NCI-H510A treated with DMSO at 0.1 percent for 48 hours (cell line): Measurements from ENCODE around the gene GRIN2A.
"Not testable (repeated sequence)": the region's sequence is repeated elsewhere in the genome, so short reads cannot be mapped to it uniquely, and the experiment has no call there.

Source experiments
- DNase-seq: peaks from one replicate; lab custom pipeline; 2025; lab: John Stamatoyannopoulos, UW

The GRIN2A gene

DNA sequence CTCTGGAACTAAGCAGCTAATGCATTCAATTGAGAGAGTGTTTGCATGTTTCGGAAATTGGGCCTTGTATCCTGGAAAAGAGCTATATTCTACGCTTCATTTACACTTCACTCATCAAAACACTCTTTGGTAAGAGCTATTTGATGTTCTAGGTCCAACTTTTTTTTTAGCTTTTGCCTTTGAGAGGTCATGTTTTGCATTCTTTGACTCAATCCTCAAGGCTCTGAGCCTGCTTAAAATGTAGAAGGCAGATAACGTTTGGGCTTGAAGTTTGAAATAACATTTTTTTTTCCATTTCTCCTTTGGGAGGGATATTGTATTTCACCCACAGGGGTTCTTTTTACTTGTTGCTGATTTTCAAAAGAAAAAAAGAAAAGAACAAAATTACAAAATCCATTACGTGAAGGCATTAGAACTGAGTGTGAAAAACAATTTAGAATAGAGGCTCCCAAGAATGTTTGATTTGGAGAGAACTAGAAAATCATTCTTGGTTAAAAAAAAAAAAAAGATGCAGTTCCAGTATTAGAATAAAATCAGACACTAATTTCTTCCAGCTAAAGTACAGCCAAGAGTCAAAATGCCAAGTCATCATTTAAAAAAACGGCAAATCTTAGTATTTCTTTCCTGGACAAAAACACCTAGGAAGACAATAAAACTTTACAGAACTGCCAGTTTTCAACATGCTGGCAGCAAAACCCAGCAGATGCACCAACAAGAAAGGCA is 268.5 kb downstream of the GRIN2A start:
- DNase-seq, result no peak

DNA sequence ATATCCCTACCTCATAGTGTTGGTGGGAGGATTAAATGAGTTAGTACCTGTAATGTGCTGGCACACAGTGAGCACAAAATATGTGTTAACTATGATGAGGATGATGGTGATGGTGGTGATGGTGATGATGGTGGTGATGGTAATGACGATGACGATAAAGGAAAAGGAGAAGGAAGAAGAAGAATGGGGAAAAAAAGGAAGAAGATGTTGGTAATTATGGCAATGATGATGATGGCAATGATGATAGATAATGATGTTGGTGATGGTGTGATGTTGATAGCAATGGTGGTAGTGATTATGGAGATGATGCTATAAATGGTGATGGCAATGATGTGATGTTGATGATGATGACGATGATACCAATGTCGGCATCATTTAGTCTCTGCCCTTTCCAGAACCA is 270.2 kb downstream of the GRIN2A start:
- no peak for DNase-seq

DNA sequence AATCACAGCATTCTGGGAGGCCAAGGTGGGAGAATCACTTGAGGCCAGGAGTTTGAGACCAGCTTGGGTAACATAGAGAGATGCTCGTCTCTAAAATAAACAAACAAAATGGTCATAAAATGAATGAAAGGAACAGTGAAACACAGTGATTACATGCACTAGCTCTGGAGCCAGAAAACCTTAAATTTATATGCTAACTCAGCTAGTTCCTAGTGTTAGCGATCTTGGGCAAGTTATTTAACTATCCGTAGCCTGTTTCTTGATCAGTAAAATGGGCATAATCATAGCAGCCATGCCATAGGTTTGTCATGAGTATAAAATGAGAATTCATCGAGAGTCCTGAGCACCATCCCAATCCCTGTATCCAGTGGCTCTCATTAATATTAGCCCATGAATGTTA is 271.0 kb downstream of the GRIN2A start:
- DNase-seq, result no peak

DNA sequence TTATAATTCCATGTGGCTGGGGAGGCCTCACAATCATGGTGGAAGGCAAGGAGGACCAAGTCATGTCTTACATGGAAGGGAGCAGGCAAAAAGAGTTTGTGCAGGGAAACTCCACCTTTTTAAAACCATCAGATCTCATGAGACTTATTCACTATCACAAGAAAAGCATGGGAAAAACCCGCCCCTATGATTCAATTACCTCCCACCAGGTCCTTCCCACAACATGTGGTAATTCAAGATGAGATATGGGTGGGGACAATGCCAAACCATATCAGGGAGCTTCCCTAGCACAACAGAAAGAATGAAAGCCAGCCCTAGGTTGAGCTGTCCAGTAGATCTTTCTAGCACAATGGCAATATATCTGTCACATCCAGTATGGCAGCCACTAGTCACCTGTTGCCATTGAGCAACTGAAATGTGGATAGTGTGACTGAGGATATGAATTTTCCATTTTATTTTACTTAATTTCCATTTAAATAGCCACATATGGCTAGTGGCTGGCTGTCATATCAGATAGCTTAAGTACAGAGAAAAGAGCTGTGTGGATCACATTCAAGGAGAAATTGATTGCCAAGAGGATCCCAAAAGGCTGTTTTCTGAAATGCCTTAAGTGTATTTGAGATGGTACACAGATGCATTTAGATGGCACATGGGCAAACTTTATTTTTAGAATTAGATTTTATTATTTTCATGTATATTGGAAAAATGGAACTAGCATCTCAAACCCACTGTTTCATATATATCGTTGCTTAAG is 273.0 kb downstream of the GRIN2A start:
- DNase-seq, result no peak

DNA sequence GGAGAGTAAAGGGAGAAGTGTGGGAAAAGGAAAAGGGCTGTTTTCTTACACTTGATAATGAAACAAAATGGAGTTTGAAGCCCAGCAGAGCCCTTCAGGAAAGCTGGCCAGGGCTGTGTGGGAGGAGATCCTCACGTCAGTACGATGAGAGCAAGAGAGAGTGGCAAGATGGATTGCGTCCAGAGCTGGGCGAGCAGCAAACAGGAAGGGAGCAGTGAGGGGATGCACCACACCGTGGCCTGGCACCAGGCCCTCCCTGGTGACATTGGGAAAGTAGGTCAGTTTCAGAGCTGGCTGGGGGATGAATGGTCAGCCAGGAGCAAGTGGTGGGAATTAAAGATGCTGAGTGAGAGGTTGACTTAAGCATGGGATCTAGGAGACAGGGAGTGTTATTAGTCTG is 273.6 kb downstream of the GRIN2A start:
- DNase-seq, result no peak

DNA sequence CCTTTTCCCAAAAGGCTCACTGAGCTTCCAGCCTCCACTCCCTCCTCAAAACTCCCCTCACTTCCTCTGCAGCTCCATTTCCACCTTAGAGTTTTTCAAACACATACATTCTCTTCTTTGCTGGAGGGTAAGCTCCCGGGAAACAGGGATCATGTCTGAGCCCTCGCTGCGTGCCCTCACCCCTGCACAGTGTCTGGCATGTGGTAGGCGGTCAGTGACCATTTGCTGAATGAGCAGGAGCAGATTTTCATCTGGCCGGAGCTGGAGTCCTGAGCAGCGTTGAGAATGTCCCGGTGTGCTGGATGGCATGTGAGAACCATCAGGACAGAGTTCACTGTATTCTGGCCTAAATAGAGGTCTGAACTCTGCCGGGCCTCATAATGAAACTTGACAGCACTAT is 274.5 kb downstream of the GRIN2A start:
- DNase-seq, result no peak

DNA sequence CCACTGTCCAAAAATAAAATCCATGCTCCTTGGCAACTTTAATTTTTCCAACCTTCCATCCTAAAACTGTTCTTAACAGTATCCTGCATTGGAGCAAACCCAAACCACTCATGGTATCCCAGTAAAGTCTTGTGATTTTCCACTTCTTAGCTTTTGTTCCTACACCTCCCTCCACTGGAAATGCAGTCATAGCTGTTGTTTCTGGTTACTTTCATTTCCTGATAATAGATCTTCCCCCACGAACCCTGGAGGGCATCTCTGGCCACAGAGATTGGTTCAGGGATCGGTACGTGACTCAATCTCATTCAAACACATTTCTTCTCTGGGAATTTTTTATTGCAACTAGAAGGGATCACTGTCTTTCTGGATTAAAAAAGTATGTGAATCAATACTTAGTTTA is 276.0 kb downstream of the GRIN2A start:
- no peak for DNase-seq

DNA sequence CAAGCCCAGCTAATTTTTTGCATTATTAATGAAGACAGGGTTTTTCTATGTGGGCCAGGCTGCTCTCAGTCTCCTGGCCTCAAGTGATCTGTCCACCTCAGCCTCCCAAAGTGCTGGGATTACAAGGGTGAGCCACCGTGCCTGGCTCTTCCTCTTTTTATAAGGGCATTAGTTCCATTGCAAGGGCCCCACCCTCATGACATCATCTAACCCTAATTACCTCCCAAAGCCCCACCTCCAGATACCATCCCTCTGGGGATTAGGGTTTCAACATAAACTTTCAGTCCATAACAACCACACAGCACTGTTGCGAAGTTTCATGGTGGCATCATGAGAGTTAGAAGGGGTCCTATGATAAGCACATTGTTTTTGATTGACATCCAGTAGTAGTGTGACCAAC is 277.7 kb downstream of the GRIN2A start:
- no peak for DNase-seq

DNA sequence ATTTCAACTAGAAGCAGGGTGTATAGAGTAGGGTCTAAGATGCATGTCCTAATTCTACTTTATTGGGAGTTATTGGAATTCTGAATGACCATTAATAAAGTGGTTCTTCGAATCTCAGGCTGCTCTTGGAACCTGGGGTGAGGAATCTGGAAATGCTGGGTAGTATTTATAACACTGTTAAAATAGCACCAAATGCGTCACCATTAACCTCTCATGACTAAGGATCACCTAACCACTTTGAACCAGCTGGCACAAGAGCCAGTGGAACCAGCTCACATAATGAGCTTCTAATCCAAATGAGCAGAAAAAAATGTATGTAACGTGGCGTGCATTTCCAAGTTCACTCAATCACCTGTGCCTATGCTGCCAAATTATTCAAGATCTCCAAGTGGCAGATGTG is 281.7 kb downstream of the GRIN2A start:
- DNase-seq, result no peak

DNA sequence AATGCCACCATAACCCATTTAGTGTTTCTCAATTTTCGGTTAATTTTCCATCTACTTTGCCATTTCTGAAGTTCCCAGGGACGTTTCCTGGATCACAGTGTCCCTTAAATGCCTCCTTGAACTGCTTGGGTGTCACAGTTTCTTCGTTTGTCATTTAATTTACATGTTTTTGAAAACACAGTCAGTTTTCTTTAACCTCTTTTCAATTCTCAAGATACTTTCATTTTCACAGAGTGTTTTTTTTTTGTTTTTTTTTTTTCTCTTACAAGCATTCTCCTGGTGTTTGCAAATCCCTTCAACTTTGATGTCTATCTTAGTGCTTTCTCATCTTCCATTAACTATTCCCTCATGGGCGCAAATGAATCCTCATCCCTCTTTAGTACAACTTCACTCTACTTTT is 283.7 kb downstream of the GRIN2A start:
- no peak for DNase-seq

DNA sequence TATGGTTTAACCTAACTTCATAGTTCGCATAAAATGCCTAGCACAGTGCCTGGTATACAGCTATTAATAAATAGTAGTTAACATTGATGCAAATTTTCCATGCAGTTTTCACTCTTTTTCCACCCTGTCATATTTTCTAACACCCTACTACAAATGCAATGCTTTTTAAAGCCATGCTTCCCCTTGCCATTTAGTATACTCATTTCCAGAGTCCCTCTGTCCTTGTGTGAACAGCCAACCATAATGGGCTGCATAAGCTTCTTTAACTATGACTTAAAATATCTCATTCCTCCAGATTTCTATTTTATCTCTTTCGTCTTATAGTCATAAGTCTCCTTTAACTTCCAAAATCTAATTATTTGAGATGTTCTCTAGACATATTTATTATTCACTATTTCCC is 284.1 kb downstream of the GRIN2A start:
- DNase-seq, result no peak

DNA sequence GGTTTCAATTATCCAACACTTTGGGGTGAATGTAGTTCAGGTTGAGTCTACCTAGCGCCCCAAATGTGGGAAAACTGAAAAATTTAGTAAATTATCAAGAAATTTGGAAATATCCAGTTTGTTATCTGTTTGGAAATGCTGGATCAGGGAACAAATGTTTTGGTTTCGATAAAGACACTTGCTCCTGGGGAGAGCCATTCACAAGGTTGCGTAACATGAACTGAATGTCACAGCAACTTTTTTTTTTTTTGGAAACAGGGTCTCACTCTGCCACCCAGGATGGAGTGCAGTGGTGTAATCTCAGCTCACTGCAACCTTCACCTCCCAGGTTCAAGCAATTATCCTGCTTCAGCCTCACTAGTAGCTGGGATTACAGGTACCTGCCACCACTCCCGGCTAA is 286.4 kb downstream of the GRIN2A start:
- DNase-seq, result no peak

DNA sequence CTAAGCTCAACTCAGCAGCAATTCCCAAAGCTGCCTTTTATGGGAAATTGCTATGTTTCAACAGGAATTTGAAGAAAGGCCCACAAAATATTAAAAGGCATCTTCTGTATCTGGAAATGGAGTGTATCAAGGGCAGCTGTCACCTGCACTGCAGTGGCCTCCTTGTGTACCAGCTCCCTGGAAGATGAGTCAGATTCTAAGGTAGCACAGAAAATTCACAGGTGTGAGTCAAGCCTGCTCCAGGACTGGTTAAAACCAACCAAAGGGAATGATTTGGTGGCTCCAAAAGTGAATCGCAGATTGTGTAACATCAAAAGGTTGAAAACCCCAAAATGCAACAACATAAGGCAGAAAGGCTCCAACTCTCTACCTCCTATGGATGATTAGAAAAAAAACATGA is 296.4 kb downstream of the GRIN2A start:
- DNase-seq, result no peak

DNA sequence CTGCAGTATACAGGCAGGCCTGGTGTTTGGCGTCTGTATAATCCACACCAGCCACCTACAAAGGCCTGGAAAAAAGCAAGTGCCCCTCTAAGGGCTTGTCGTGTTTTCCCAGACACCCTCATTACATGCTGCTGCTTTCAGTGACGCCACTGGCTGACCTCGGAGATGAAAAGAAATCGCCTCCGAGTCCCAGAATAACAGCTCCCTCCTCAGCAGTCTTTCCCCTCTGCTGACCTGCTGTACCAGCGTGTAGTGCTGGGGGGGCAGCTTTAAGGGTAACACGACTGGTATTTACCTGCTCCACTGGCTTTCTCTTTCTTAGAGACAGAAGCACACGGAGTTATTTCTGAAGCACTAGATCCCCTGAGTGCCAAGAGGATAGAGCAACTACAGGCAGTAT is 296.8 kb downstream of the GRIN2A start:
- no peak for DNase-seq

DNA sequence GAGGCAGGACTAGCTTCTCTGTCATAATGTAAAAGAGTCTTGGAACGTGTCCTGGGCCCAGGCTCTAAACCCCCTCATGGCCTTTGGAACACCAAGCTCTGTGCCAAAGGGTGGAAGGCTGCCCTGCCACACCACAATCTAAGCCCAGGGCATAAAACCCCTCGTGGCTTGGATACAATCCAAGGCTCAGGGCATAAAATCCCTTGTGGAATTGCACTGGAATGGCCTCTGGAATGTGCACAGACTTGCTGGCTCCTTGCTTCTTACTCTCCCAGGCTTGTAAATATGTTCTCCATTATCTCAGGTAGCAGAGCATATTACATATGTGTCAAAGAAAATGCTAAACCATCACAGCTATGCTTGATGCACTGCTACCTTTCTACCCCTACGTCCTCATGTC is 306.2 kb downstream of the GRIN2A start:
- DNase-seq, result not testable (repeated sequence)

DNA sequence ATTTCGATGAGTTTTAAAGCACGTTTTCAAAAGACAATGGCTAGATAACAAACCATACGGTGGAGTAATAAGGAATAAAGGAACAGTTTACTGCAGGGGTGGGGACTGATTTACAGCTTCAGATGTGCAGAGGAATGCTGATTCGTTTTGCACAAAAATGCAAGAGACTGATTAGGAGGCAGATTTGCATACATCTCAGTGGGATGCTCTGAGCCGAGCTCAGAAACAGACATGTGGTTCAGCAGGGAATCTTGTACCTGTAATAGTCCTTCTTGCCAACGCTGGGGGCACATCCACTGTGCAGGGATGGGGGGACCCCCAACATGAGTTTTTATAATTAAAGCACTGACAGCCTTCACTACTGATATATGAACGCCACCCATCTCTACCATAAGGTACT is 308.0 kb downstream of the GRIN2A start:
- no peak for DNase-seq

DNA sequence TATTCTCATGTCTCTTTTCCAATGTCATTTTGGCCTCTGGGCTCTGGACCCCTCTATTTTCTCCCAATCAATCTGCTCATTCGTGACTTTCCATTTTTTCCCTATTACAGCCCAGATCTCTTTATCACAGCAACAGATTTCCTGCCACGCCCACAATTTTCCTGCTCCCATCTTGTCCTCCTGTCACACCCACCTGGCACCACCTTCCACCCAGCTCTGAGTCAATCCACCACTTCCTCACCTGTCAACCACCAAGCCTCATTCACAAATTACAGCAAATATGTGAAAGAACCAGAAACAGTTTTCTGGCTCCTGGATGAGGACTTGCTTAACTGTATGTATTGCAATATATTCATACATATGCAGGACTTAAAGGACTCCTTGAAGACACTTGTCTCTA is 311.3 kb downstream of the GRIN2A start:
- DNase-seq, result no peak

DNA sequence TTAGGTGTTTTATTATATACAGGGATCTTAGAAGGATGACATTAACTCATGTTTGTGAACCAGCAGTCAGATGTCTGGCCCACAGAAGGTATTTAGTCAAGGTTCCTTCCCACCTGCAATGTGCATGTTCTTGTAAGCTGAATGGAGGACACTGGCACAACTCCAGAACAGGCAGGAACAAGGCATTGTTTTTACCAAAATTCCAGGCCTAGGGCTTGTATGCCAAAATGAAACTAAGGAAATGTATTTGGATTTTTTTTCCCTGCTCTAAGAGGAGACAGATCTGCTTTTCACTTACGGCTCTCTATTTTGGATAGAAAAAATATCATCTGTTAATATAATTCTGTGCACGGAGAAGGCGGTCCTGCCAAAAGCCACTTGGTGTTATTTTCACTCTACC is 312.5 kb downstream of the GRIN2A start:
- DNase-seq, result no peak

DNA sequence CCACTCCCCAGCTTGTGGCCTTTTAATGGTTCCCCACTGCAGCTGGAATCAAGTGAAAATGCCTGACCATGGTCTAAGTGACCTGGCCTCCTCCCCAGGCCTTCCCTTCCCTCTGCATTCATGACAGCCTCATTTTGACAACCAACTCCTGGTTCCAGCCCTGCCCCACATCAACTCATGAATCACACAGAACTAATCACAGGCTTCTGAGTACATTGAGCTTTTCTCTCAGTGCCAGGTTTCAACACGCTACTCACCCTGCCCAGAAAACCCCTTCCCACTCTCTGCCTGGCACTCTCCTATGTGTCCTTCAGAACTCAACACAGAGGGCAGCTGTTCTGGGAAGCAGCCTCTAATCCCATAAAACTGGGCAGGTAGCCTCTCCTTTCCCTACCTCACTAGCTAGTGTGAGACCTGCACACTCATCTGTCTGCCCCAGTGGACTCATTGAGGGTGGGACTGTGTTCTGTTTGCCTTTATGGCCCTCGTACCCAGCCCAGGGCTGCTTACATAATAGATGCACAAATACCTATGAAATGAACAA is 313.6 kb downstream of the GRIN2A start:
- no peak for DNase-seq

DNA sequence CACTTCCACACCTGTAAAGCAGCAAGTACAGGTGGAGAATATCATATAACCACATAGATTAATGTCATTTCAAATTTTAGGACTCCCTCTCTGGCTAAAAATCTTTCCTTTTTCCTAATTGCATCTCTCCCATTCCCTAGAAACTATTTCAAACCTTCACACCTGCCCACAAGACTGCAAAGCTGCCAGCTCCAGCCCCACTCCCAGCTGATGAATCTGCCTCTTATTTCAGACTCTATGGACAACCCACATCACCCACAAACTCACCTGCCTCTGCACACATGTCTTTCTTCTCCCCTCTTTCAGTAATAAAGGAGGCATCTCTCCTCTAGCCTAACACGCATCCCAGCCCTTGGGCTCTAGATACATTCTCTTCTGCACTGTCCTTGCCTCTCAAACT is 315.1 kb downstream of the GRIN2A start:
- no peak for DNase-seq

DNA sequence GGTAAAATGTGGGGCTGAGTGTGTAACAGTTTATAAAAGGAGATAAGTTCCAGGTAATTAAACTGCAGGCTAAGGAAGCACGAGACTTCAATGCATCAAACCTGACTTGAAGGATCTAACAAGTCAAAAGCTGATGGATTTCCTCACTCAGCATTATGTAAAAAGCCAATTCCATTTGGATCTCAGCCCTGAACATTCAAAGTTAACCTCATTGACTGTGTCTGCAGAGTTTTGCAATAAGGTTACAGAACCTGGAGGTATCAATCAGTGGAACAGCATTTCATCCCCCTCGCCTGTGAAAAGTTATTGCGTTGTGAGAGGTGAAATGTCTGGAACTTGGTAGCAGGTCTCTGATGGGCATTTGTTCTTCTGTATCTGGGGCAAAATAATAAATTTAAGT is 317.8 kb downstream of the GRIN2A start:
- DNase-seq, result no peak

DNA sequence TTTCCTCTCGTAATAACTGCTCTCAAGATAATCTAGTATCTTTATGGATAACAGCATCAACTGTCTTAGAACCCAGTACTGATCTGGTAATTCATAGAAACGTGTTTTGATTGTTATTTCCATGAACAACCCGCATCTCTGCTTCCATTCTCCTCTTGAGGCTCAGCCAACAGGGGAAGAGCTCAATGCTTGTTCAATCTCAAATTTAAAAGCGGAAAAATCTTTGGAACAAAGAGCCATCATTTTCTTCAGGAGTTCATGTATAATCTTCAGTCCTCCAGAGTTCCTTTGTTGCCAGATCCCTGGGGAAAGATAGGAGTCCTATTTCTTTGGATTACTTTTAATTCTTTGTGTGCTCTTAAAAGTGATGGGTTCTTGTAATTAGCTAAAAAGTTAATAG is 319.9 kb downstream of the GRIN2A start:
- DNase-seq, result no peak

DNA sequence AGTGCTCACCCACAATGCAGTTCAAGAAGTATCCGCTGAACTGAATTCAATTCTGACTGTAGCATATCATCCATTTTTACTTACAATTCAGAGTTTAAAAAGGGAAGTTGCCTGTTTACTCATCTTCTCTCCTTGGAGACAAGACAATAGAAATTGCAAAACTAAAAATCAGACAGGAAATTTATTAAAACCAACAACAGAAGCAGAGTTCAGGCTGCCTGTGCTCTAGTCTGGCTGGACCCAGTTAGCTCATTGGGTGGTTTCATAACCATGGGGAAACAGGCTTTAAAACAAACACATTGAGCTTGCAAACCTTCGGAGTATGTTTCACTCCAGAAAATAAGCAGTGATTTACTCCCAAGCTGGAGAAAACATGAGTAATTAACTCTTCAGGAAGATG is 321.4 kb downstream of the GRIN2A start:
- DNase-seq, result no peak
